Karpas-422 (cell line): ENCODE measurements around the gene KCNA10. TPM values are rescaled to one million over a fixed set of nuclear protein-coding genes. Genes with fewer than 3 reads are reported as not detected.
A peak's percentile ranks its signal among the peaks of the same experiment; 100 is the strongest.
"Not testable (repeated sequence)": the region's sequence is repeated elsewhere in the genome, so short reads cannot be mapped to it uniquely, and the experiment has no call there.

Experiments
- DNase-seq: peaks from one replicate; pipeline ENCODE4 v3.0.0-alpha.2; 2015
- H2AFZ ChIP-seq: fragments of 200-600 bp; sonication (generic); 2 replicates; pipeline ENCODE4 v1.6.1; 2014; ENCODE audit warnings: antibody characterized with exemption, low read length, mixed read lengths
- H3K27ac ChIP-seq: fragments of 200-600 bp; sonication (generic); 2 replicates; pipeline ENCODE4 v1.5.1; 2014; ENCODE audit warnings: mild to moderate bottlenecking, low read length, moderate library complexity
- H3K27me3 ChIP-seq: fragments of 200-600 bp; sonication (generic); 2 replicates; pipeline ENCODE4 v1.6.1; 2014; ENCODE audit warnings: low read length, mixed read lengths
- H3K36me3 ChIP-seq: fragments of 200-600 bp; sonication (generic); 2 replicates; pipeline ENCODE4 v1.6.1; 2014; ENCODE audit warnings: low read length, mixed read lengths; ENCODE audit not compliant: insufficient read depth
- H3K4me1 ChIP-seq: fragments of 200-600 bp; sonication (generic); 2 replicates; pipeline ENCODE4 v1.6.1; 2014; ENCODE audit warnings: mild to moderate bottlenecking, low read length, mixed read lengths
- H3K4me2 ChIP-seq: fragments of 200-600 bp; sonication (generic); 2 replicates; pipeline ENCODE4 v1.6.1; 2014; ENCODE audit warnings: low read length, low read depth, mild to moderate bottlenecking; ENCODE audit not compliant: poor library complexity, severe bottlenecking
- H3K4me3 ChIP-seq: fragments of 200-600 bp; sonication (generic); 2 replicates; pipeline ENCODE4 v1.5.1; 2014; ENCODE audit warnings: mild to moderate bottlenecking, antibody characterized with exemption, low read length, mixed read lengths
- H3K79me2 ChIP-seq: fragments of 200-600 bp; sonication (generic); 2 replicates; pipeline ENCODE4 v1.6.1; 2014; ENCODE audit warnings: mild to moderate bottlenecking, low read length, mixed read lengths
- H3K9ac ChIP-seq: fragments of 200-600 bp; sonication (generic); 2 replicates; pipeline ENCODE4 v1.6.0; 2014; ENCODE audit warnings: low read length
- H3K9me2 ChIP-seq: fragments of 200-600 bp; sonication (generic), shearing (Covaris generic); replicated peaks from 2 replicates; pipeline ENCODE4 v1.6.0; 2014; ENCODE audit warnings: mild to moderate bottlenecking, low read length, moderate library complexity; ENCODE audit not compliant: insufficient read depth
- H3K9me3 ChIP-seq: fragments of 300-700, 200-600 bp; sonication (generic); 2 replicates; pipeline ENCODE4 v1.6.1; 2014; ENCODE audit warnings: low read length, mixed read lengths
- H4K20me1 ChIP-seq: fragments of 200-600 bp; sonication (generic); 2 replicates; pipeline ENCODE4 v1.6.1; 2014; ENCODE audit warnings: mild to moderate bottlenecking, antibody characterized with exemption, low read length, low read depth; ENCODE audit not compliant: insufficient read depth
- total RNA-seq: library from RNA; depleted of rRNA; stranded (reverse); fragments of >200 nt; shearing (Covaris generic); gene quantifications from 2 replicates; pipeline ENCODE4 v1.2.3, GENCODE V29; 2014; ENCODE audit warnings: low replicate concordance

Gene KCNA10
- total RNA-seq, 1 experiment from 2014 or later: not detected

DNA sequence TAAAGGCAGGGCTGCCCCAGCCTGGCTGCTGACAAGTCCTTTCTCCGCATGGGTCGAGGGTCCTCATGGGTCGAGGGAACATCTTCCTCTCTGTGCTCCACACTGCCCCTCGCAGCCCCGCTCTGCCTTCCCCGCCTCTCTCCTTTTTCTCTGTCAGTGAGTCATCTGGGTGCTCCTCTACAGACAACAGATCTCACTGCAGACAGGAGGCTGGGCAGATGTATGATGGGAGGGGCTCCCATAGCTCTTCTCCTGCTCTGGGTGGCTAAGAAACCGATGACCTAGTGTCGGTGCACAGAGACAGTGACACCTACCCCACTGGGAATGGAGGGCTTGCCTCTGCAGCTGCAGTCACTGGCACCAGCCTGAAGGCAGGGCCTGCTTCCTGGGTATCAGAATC lies 5.5 kb downstream of the KCNA10 start:
- peak; percentile 46 for DNase-seq
- no peak overlapping the region for H3K9ac ChIP-seq
- H3K36me3 ChIP-seq: no peaks in the 10 kb centered on the region
- no peak overlapping the region for H3K4me3 ChIP-seq
- H3K9me3 ChIP-seq: no peaks in the 10 kb centered on the region
- H3K79me2 ChIP-seq: no peaks in the 10 kb centered on the region
- no peak overlapping the region for H3K27ac ChIP-seq
- H3K4me2 ChIP-seq: no peak overlapping the region
- no peak overlapping the region for H2AFZ ChIP-seq
- H3K27me3 ChIP-seq: no peaks in the 10 kb centered on the region
- no peaks in the 10 kb centered on the region for H4K20me1 ChIP-seq
- no peaks in the 10 kb centered on the region for H3K9me2 ChIP-seq
- no peaks in the 10 kb centered on the region for H3K4me1 ChIP-seq

- Histone ChIP-seq H3K79me2 (no peaks in the 10 kb centered on the region), H3K4me1 (no peaks in the 10 kb centered on the region), H4K20me1 (no peaks in the 10 kb centered on the region), H3K27ac (no peak overlapping the region), H3K4me3 (no peak overlapping the region), H3K9ac (no peak overlapping the region), H2AFZ (no peak overlapping the region), H3K4me2 (no peak overlapping the region), H3K36me3 (no peaks in the 10 kb centered on the region), H3K9me3 (no peaks in the 10 kb centered on the region), H3K9me2 (no peaks in the 10 kb centered on the region), H3K27me3 (no peaks in the 10 kb centered on the region)
- DNase-seq: no peak
These were observed 7.5 kb downstream of the KCNA10 start for GRCh38 chr1:110511436-110511835.

DNA sequence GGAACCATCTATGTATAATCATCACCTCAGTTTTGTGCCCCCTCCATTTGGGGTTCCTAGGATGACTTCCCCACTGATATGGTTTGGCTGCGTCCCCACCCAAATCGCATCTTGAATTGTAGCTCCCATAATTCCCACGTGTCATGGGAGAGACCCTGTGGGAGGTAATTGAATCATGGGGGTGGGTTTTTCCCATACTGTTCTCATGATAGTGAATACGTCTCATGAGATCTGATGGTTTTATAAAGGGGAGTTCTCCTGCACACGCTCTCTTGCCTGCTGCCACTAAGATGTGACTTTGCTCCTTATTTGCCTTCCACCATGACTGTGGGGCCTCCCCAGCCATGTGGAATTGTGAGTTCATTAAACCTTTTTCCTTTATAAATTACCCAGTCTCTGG lies 8.1 kb downstream of the KCNA10 start:
- not testable (repeated sequence) for H3K9ac ChIP-seq, H3K79me2 ChIP-seq, H3K9me3 ChIP-seq, H3K4me2 ChIP-seq, H2AFZ ChIP-seq, H3K27me3 ChIP-seq, H3K4me1 ChIP-seq, H3K9me2 ChIP-seq, DNase-seq, H3K4me3 ChIP-seq, H4K20me1 ChIP-seq, H3K36me3 ChIP-seq, H3K27ac ChIP-seq

GRCh38 chr1:110509655-110510054 lies 9.3 kb downstream of the KCNA10 start:
- H3K79me2 ChIP-seq: no peaks in the 10 kb centered on the region
- H3K4me3 ChIP-seq: no peak overlapping the region
- no peak overlapping the region for H2AFZ ChIP-seq
- no peak overlapping the region for H3K4me2 ChIP-seq
- H3K36me3 ChIP-seq: no peaks in the 10 kb centered on the region
- H3K27ac ChIP-seq: no peak overlapping the region
- H4K20me1 ChIP-seq: no peaks in the 10 kb centered on the region
- H3K9me3 ChIP-seq: no peaks in the 10 kb centered on the region
- H3K27me3 ChIP-seq: no peaks in the 10 kb centered on the region
- H3K9me2 ChIP-seq: no peaks in the 10 kb centered on the region
- no peak overlapping the region for H3K9ac ChIP-seq
- no peaks in the 10 kb centered on the region for H3K4me1 ChIP-seq
- no peak for DNase-seq

DNA sequence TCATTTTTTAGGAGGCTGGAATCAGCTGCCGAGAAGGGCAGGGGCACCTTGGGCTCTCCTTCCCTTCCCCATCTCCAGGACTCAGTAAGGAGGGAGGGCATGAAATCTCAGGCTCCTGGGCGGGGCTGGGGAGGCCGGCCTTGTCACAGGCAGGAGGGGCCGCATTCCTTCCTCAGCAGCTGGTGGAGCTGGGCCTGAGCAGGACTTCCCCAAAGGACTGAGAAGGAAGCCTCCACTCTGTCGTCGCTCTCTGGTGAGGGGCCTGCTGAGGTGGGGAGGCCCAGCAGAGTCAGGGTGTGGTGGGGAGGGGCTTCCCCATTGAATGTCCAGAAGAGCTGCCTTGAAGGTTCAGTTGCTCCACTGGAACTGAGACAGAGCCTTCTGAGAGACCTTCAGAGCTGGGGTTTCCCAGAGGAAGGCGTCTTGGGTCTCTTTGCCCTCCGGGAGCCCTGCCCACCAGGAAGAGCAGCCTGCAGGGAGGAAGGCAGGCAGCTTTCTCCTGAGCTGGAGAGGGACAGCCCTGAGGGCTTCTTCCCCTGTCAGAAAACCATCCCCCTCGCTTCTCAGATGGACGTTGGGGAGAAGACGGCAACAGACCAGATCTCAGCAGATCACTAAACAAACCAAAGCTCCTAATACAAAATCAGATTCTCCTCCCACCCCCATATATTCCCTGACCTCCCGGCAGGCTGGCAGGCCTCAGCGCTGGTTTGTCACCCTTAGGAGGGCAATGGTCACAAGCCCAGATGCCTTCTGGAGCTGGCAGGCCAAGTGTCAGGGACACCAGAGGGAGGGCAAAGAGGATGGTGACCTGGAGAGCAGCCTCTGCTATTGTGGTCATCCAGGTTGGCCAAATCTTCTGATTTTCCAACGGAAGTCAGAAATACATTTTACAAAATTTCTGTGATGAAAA lies 10.7 kb downstream of the KCNA10 start:
- H3K9ac ChIP-seq: no peak overlapping the region
- H3K36me3 ChIP-seq: no peaks in the 10 kb centered on the region
- no peaks in the 10 kb centered on the region for H3K9me2 ChIP-seq
- no peak overlapping the region for H3K4me3 ChIP-seq
- H3K79me2 ChIP-seq: no peaks in the 10 kb centered on the region
- no peak overlapping the region for H2AFZ ChIP-seq
- no peak for DNase-seq
- H3K27me3 ChIP-seq: no peaks in the 10 kb centered on the region
- no peak overlapping the region for H3K4me2 ChIP-seq
- H4K20me1 ChIP-seq: no peaks in the 10 kb centered on the region
- peaks cover 13% of the 10 kb centered on the region for H3K4me1 ChIP-seq
- H3K27ac ChIP-seq: no peak overlapping the region
- H3K9me3 ChIP-seq: no peaks in the 10 kb centered on the region

DNA sequence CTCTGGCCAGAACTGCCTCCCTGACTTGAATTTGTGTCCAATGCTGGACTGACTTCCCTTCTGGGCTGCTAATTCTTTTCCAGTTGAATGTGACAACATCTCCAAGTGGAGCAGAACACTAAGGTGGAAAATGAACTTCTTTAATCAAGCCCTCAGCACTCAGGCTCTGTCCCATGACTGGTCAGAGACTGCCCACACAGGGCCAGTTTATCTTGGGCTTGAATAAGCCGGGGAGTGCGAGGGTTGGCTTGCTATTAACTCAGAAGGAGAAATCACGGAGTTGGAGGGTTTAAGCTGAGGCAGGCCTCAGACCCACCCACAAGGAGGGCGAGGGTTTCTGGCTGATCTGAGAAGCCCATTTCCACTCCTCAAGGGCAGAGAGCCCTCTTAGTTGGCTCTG lies 12.4 kb downstream of the KCNA10 start:
- Histone ChIP-seq H3K27me3 (no peaks in the 10 kb centered on the region), H3K27ac (no peak overlapping the region), H3K4me3 (no peak overlapping the region), H3K36me3 (no peaks in the 10 kb centered on the region), H3K4me2 (no peak overlapping the region), H3K9me3 (no peaks in the 10 kb centered on the region), H3K9ac (no peak overlapping the region), H3K4me1 (peaks cover 30% of the 10 kb centered on the region), H3K79me2 (no peaks in the 10 kb centered on the region), H2AFZ (no peak overlapping the region), H4K20me1 (no peaks in the 10 kb centered on the region), H3K9me2 (no peaks in the 10 kb centered on the region)
- DNase-seq: no peak

GRCh38 chr1:110505596-110505995 lies 13.4 kb downstream of the KCNA10 start:
- no peak overlapping the region for H3K4me3 ChIP-seq
- no peaks in the 10 kb centered on the region for H3K27me3 ChIP-seq
- H3K9ac ChIP-seq: no peak overlapping the region
- H3K36me3 ChIP-seq: no peaks in the 10 kb centered on the region
- no peak overlapping the region for H3K27ac ChIP-seq
- peaks cover 31% of the 10 kb centered on the region for H3K4me1 ChIP-seq
- H3K9me3 ChIP-seq: no peaks in the 10 kb centered on the region
- DNase-seq: no peak
- no peaks in the 10 kb centered on the region for H3K79me2 ChIP-seq
- no peak overlapping the region for H3K4me2 ChIP-seq
- H3K9me2 ChIP-seq: no peaks in the 10 kb centered on the region
- H2AFZ ChIP-seq: no peak overlapping the region
- H4K20me1 ChIP-seq: no peaks in the 10 kb centered on the region

GRCh38 chr1:110504226-110504625 lies 14.7 kb downstream of the KCNA10 start:
- Histone ChIP-seq H3K36me3 (no peaks in the 10 kb centered on the region), H3K9ac (no peak overlapping the region), H3K27me3 (no peaks in the 10 kb centered on the region), H3K27ac (no peak overlapping the region), H3K4me3 (no peak overlapping the region), H4K20me1 (no peaks in the 10 kb centered on the region), H3K4me2 (no peak overlapping the region), H3K4me1 (peaks cover 31% of the 10 kb centered on the region), H3K9me2 (no peaks in the 10 kb centered on the region), H3K9me3 (no peaks in the 10 kb centered on the region), H3K79me2 (no peaks in the 10 kb centered on the region), H2AFZ (no peak overlapping the region)
- DNase-seq: no peak
